Measurements from ENCODE around the gene PIEZO2.

The PIEZO2 gene

GRCh38 chr18:11021477-11021876, 127.9 kb downstream of the PIEZO2 start:
- no peak for FAIRE-seq

- no peak for FAIRE-seq
These were observed 128.4 kb downstream of the PIEZO2 start for GRCh38 chr18:11020877-11021414.

- no peak for FAIRE-seq
These were observed 129.1 kb downstream of the PIEZO2 start for GRCh38 chr18:11020161-11020853.

DNA sequence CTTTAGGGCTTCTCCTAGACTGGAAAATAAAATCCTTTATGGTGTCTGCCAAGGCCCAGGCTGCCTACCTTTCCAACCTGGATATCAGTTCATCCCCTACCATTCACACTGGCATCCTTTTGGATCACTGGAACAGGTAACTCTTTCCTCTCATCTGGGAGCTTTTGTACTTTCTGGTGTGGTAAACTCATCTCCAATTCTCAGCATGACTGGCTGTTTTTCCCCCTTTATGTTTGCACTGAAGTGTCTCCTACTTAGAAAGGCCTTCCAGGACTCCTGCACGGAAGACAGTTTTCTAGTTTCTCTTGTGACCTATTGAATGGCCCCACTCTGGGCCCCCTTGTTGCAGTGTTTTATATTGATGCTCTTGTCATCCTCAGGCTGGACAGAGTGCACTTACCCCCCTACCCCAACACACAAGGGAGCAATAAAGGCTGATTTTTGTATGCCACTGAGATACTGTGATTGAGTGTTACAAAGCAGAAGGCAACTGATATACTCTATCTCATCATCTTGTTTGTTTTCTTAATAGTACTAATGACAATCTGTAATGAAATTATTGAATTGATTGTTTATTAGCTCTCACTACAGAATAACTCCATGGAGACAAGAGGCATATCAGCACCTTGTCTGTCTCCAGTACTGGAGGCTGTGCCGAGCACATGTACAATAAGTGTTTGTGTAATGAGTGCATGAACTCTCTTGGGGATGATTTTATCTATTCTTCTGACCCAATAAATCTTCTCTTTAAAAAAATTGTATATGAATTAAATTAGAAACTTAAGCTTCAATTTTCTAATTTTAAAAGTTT, 129.9 kb downstream of the PIEZO2 start:
- no peak for FAIRE-seq

DNA sequence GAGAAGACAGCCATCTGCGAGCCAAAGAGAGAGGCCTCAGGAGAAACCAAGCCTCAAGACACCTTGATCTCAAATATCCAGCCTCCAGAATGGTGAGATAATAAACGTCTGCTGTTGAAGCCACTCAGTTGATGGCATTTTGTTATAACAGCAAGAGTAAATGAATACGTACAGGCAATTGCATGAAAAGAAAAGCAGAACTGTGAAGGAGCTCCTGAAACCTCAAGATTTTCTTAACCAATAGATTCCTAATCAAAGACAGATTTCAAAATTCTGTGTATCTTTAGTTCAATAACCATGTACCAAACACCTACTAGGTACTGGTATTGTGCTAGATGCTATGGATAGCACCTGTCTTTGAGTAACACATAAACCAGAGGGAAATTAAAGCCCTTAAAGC, 139.5 kb downstream of the PIEZO2 start:
- FAIRE-seq, result no peak

GRCh38 chr18:11009147-11009546, 140.2 kb downstream of the PIEZO2 start:
- no peak for FAIRE-seq

- no peak for FAIRE-seq
These were observed 140.9 kb downstream of the PIEZO2 start for GRCh38 chr18:11008505-11008904.

DNA sequence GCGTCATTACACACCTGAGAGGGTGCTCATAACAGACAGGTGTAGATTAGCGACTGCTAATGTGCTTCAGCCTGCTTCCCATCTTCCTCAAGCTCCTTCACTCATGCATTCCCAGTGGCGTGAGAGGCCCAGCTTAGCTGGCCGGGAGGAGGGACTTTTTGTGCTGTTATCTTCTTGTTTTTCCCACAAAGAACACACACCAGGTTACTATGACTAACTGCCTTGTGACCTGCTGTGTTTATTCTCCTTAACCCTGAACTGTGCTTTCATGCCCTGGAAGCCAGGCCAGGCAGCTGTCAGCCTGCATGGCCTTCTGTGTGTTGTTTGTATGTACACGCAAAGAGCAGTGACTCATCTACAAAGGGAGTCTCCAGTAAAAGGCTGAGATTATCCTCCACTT, 143.8 kb downstream of the PIEZO2 start:
- FAIRE-seq, result no peak

- no peak for FAIRE-seq
These were observed 144.4 kb downstream of the PIEZO2 start for GRCh38 chr18:11004951-11005350.

DNA sequence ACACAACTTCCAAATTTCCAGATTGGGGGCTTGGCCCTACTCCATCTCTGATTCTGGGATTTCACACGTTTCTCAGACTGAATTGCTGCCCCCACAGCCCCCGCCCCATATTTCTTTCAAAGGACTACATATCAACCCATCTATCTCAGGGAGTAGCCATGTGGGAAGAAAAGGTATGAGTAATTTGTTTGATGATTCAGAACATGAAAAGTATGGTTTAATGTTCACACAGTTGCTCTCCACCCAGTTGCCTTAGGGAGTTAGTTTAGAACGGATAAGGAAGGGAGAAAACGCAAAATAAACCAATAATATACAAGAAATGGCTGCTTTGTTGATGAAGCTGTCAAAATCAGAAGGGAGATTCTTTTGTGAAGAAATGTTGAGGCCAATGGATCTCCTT, 145.1 kb downstream of the PIEZO2 start:
- FAIRE-seq, result no peak

DNA sequence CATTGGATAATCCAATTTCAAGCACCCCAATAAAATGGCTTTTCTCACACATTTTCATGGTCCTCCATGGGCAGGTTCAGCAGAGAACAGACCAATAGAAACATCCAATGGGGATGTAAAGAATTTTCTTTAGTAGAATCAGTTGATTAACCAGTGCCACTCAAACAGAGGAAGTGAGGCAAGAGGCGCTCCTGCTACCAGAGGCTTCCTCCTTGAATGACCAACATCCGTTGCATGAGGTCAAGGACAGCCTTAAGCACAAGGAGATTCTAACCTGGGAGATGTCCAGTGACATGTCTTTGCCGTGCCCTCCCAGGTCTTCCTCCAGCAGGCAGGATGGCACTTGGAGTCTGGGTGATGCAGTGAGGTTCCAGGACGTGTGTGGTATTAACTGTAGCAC, 146.6 kb downstream of the PIEZO2 start:
- FAIRE-seq, result no peak

- no peak for FAIRE-seq
These were observed 147.1 kb downstream of the PIEZO2 start for GRCh38 chr18:11002277-11002676.

DNA sequence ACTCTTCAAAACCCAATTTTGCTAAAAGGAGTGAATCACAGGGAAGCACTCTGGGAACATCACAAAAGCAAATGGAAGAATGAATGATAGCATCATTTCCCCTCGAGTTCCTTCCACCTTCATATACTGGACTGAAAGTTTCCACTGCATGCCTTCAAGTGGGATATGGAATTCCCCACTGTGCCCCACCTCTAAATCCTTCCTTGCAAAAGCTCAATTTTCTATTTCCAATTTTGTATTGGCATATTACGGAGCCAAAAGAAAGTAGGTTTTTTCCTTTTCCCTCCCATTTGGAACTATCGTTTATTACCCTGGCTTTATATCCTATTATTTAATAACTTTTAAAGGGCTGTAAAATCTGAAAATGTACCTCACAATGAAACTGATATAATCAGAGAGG, 149.3 kb downstream of the PIEZO2 start:
- no peak for FAIRE-seq

- no peak for FAIRE-seq
These were observed 151.5 kb downstream of the PIEZO2 start for GRCh38 chr18:10997885-10998284.

- FAIRE-seq, result no peak
These were observed 153.8 kb downstream of the PIEZO2 start for GRCh38 chr18:10995550-10995949.

DNA sequence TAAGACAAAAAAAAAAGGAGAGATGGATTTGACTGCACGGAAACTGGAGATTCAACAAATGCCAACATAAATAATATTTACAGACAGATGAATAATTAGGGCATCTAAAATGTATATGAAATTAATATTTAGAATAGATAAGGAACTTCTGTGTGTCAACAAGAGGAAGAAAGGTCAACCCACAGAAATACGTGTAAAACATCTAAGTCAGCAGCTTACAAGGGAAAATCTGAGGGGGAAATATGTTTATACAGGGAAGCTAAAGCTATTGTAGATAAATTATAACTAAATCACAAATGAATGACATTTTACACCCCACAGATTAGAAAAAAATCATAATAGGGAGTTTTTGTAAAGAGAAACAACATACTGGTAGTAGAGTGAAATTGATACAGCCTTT, 159.9 kb downstream of the PIEZO2 start:
- FAIRE-seq, result no peak

- no peak for FAIRE-seq
These were observed 163.7 kb downstream of the PIEZO2 start for GRCh38 chr18:10985689-10986088.

GRCh38 chr18:10979411-10979810, 170.0 kb downstream of the PIEZO2 start:
- FAIRE-seq, result no peak

GRCh38 chr18:10977042-10977441, 172.3 kb downstream of the PIEZO2 start:
- no peak for FAIRE-seq

GRCh38 chr18:10973567-10974203, 175.7 kb downstream of the PIEZO2 start:
- no peak for FAIRE-seq

DNA sequence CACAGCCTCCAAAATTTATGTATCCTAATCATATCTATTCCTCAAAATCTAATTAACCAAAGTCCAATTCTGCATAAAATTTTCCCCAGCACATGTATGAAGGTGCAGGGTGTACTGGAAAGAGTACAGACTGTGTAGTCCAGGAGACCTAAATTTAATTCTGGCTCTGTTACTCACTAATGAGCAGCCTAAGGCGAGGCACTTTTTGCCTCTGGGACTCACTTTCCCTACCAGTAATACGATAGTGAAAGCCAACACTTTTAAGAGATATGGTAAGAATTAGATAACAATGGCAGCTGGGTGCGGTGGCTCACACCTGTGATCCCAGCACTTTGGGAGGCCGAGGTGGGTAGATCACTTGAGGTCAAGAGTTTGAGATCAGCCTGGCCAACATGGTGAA, 177.7 kb downstream of the PIEZO2 start:
- no peak for FAIRE-seq

DNA sequence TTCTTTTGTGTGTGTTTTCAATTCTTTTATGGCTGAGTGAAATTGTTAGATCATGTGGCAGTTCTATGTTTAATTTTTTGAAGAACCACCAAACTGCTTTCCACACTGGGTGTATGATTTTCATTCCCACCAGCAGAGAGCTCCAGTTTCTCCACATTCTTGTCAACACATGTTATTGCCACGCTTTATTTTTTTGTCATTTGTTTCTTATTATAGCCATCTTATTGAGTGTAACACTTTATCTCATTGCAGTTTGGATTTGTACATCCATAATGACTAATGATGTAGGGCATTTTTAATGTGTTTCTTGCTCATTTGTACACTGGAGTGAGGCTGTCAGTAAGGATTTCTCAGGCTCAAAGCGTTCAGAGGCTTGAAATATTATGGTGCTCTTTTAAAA, 184.2 kb downstream of the PIEZO2 start:
- FAIRE-seq, result no peak

- no peak for FAIRE-seq
These were observed 195.7 kb downstream of the PIEZO2 start for GRCh38 chr18:10953672-10954071.

All from G401.6 (cell line).